SK-N-SH treated with all-trans-retinoic acid at 6 μM for 48 hours (cell line): ENCODE measurements around the gene GRHL3.

Experiments used
- ARNTL ChIP-seq: fragments of 450-650 bp; formaldehyde crosslinking; IDR thresholded peaks from 2 replicates; pipeline ENCODE4 v1.5.0; 2020; ENCODE audit warnings: low read depth, mild to moderate bottlenecking, moderate library complexity, borderline replicate concordance
- CREB5 ChIP-seq: fragments of 250-450 bp; sonication (Bioruptor Pico); IDR thresholded peaks from 2 replicates; pipeline ENCODE4 v1.5.1; 2020; ENCODE audit warnings: low read depth, mild to moderate bottlenecking, moderate library complexity
- RARB ChIP-seq: fragments of 250-450 bp; sonication (Bioruptor Pico); IDR thresholded peaks from 2 replicates; pipeline ENCODE4 v1.8.0; 2021; ENCODE audit warnings: mild to moderate bottlenecking, moderate library complexity
- ZFP3 ChIP-seq: fragments of 250-450 bp; sonication (Bioruptor Pico); IDR thresholded peaks from 2 replicates; pipeline ENCODE4 v1.5.0; 2020; ENCODE audit warnings: mild to moderate bottlenecking, moderate library complexity

GRCh38 chr1:24349891-24350290, 30.7 kb downstream of the GRHL3 start:
- no peak for TF ChIP-seq ZFP3
- TF ChIP-seq CREB5 (CRISPR knock-in tag): no peak
- TF ChIP-seq ARNTL (CRISPR knock-in tag): no peak
- TF ChIP-seq RARB: no peak
